ENCODE measurements around the gene DTX1.

DNA sequence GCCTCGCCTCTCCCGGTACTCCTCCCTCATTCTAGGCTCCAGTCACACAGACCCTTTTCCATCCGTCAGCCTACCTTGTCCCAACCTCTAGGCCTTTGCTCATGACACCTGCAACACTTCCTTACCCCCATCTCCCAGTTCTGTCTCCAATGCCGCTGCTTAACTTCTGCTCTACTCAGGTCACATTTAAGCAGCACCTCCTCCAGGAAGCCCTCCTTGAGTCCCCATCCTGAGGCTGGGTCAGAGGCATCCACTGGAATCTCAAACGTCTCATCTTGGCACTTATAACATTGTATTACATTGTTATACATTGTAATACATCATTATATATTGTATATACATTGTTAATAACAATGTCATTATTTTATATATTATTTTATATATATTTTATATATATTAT lies 46.3 kb downstream of the DTX1 start:
- TF ChIP-seq, protein P1, sequence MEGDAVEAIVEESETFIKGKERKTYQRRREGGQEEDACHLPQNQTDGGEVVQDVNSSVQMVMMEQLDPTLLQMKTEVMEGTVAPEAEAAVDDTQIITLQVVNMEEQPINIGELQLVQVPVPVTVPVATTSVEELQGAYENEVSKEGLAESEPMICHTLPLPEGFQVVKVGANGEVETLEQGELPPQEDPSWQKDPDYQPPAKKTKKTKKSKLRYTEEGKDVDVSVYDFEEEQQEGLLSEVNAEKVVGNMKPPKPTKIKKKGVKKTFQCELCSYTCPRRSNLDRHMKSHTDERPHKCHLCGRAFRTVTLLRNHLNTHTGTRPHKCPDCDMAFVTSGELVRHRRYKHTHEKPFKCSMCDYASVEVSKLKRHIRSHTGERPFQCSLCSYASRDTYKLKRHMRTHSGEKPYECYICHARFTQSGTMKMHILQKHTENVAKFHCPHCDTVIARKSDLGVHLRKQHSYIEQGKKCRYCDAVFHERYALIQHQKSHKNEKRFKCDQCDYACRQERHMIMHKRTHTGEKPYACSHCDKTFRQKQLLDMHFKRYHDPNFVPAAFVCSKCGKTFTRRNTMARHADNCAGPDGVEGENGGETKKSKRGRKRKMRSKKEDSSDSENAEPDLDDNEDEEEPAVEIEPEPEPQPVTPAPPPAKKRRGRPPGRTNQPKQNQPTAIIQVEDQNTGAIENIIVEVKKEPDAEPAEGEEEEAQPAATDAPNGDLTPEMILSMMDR (IDR thresholded peaks at IDR 0.05), result no peak
- no peak for TF ChIP-seq POLR2A (IDR thresholded peaks at IDR 0.05)

Measured in uterus (tissue), 2 donors.